GM21367 (cell line): ENCODE results near the gene GLI1.
"Not testable (repeated sequence)": the region's sequence is repeated elsewhere in the genome, so short reads cannot be mapped to it uniquely, and the experiment has no call there.

Source experiments
- ATAC-seq: cut with Tn5 transposase; IDR thresholded peaks from one replicate; pipeline ENCODE4 v1.9.1; 2021; ENCODE audit not compliant: unreplicated experiment

GLI1 gene

GRCh38 chr12:57475271-57476161 lies 15.9 kb downstream of the GLI1 start:
- no peak for ATAC-seq

- ATAC-seq, result peak; percentile 37
These were observed 16.8 kb downstream of the GLI1 start for GRCh38 chr12:57476162-57476992.

GRCh38 chr12:57476993-57477709 lies 17.6 kb downstream of the GLI1 start:
- ATAC-seq, result no peak

GRCh38 chr12:57477710-57478681 lies 18.4 kb downstream of the GLI1 start:
- ATAC-seq, result no peak

GRCh38 chr12:57479043-57479375 lies 19.4 kb downstream of the GLI1 start:
- ATAC-seq, result no peak

GRCh38 chr12:57479376-57480115 lies 20.0 kb downstream of the GLI1 start, which contains the start of gene ARHGAP9:
Gene ARHGAP9 (minus strand): TSS chr12:57479866. CDS start chr12:57479406, 460 bp downstream.
- ATAC-seq, result no peak

- no peak for ATAC-seq
These were observed 22.1 kb downstream of the GLI1 start for GRCh38 chr12:57481671-57482070.

- ATAC-seq, result no peak
These were observed 23.9 kb downstream of the GLI1 start for GRCh38 chr12:57483466-57483865.

- ATAC-seq, result no peak
These were observed 26.1 kb downstream of the GLI1 start for GRCh38 chr12:57485695-57486094.

GRCh38 chr12:57487055-57487596 lies 27.5 kb downstream of the GLI1 start:
- ATAC-seq, result no peak

GRCh38 chr12:57487597-57488401 lies 28.2 kb downstream of the GLI1 start, which contains the start of gene MARS1:
Gene MARS1 (plus strand): TSS chr12:57488068. CDS start chr12:57488091, 23 bp downstream.
- peak; percentile 95 for ATAC-seq

- ATAC-seq, result no peak
These were observed 29.0 kb downstream of the GLI1 start for GRCh38 chr12:57488402-57489156.

- ATAC-seq, result no peak
These were observed 29.6 kb downstream of the GLI1 start for GRCh38 chr12:57489157-57489641.

GRCh38 chr12:57490126-57490525 lies 30.5 kb downstream of the GLI1 start:
- ATAC-seq, result no peak

- no peak for ATAC-seq
These were observed 32.1 kb downstream of the GLI1 start for GRCh38 chr12:57491393-57492280.

- ATAC-seq, result not testable (repeated sequence)
These were observed 35.6 kb downstream of the GLI1 start for GRCh38 chr12:57495051-57495701.
